GM21576 (cell line): ENCODE data around the gene GLO1.

Experiments
- ATAC-seq: cut with Tn5 transposase; IDR thresholded peaks from one replicate; pipeline ENCODE4 v1.9.1; 2021; ENCODE audit warnings: mild to moderate bottlenecking, moderate library complexity; ENCODE audit not compliant: unreplicated experiment

GLO1 gene

GRCh38 chr6:38702558-38703397, at the start of gene GLO1:
TSS of gene GLO1 (minus strand) at chr6:38703145. CDS start at chr6:38703054, 91 bp downstream.
- ATAC-seq, result peak; percentile 99

GRCh38 chr6:38750968-38751615, 48.1 kb upstream of the GLO1 start:
- ATAC-seq, result no peak

DNA sequence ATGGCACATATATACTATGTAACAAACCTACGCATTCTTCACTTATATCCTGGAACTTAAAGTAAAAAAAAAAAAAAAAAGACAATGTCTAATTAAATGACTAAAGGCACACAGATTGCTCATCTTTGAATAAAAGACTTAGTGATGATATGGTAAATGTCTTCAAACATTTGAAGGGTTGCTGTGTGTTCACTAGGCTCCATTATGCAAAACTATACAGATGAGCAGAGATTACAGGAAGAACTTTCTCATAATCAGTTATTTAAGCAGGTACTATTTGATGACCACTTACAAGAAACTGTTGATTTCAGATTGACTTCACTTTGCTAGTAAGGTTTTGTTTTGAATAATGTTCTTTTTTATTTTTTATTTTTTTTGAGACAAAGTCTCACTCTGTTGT, 46.5 kb upstream of the GLO1 start:
- no peak for ATAC-seq

DNA sequence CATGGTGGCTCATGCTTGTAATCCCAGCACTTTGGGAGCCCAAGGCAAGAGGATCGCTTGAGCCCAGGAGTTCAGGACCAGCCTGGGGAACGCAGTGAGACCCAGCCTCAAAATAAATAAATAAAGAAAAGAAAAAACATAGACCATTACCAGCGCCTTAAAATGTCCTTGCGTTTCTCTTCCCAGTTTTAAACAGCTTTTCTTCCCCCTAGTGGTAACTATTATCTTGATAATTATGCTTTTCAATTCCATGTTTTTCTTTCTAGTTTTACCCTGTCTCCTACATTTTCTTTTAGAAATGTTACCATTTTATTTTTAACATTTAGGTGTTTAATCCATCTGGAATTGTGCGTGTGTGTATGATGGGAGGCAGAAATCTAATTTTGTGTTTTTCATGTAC, 36.6 kb upstream of the GLO1 start:
- no peak for ATAC-seq

GRCh38 chr6:38738261-38738660, 35.3 kb upstream of the GLO1 start:
- ATAC-seq, result no peak

- no peak for ATAC-seq
Measured at GRCh38 chr6:38736951-38737350, 34.0 kb upstream of the GLO1 start.

DNA sequence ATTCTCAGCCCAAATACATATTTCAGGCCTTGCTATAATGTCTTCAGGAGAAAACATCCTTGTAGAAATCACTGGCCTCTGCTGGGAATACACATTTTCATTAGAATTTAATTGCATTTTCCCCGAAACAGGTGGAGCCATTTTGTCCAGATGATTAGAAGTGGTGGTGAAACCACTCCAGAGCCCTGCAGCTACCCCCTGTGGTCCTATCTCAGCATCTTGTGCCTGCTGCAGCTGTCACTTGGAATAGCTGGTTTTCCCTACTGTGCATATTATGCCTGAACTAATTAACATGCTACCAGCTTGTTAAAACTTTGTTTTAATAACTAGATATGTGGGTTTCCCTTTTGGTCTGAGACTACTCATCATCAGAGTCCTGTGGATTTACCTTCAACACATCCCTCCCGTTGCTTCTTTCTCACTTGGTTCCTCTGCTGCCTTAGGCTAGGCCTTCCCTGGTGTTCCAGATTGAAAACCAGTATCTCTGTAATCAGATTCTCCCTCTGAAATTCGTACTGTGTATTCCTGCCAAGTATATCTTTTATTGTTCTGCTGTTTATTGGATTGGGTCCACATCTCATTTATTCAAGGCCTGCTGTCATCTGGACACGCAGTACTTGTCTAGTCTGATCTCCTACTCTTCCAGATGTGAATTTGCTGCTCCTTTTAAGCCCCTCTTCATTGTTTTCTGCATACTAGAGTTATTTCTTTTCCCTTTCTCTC, 27.4 kb upstream of the GLO1 start:
- ATAC-seq, result no peak

DNA sequence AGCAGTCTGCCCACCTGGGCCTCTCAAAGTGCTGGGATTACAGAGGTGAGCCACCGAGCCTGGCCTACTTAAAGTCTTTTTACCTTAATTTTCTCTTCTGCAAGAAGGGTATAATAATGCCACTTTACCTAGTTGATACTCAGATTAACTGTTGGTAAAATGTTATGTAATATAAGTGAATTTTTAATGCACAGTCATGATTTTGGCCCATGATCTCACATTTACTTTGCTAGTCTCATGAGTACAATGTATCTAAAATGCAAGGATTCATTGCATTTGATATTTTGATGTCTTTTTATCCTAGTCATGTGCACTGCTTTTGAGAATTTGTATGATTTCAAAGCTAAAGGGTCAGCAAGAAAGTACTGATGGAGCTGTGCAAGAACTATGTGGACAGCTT, 25.3 kb upstream of the GLO1 start:
- ATAC-seq, result no peak

- ATAC-seq, result no peak
Measured at GRCh38 chr6:38725414-38726183, 22.7 kb upstream of the GLO1 start.

DNA sequence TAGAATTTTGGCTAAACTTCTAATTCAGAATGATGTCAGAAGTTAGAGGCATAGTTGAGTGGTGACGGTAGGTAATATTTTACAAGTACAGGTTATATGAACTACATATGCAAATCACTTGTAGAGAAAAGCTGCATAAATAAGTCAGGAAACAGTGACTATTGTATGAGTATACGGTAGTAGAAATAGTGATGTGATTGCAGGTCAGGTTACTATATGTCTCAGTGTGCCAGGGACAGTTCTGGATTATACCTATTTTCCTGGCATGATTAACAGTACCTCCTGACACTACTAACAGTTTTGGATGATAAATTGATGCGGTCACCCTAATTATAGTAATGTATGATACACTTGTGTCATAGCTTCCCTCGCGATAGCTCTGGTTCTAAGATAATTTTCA, 21.4 kb upstream of the GLO1 start:
- ATAC-seq, result no peak

GRCh38 chr6:38723783-38724182, 20.8 kb upstream of the GLO1 start:
- no peak for ATAC-seq

DNA sequence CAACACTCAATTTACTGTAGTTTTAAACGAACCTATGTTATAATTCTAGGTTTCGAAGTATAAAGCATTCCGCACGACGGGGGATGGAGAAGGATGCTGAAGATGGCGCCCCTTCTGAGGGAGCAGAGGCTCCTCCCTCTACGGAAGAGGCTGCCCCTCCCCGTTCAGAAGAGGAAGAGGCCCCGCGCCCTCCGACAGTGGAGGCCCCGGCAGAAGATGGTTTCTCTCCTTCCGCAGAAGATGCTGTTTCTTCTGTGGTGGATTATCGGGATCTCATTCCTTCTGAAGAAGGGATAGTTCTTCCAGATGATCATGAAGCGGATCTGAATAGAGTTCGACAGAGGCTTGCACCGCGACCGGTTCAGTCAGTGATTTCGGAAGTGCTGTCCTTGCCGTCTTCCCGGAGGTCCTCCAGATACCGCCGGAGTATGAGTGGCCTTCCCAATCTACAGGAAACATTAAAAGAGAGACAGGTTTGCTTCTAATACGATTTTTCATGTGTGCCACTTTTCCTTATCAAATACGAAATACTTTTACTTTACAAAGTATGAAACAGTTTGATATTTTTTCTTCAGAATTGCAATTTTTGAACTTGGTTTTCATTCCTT, 19.9 kb upstream of the GLO1 start:
- ATAC-seq, result no peak

DNA sequence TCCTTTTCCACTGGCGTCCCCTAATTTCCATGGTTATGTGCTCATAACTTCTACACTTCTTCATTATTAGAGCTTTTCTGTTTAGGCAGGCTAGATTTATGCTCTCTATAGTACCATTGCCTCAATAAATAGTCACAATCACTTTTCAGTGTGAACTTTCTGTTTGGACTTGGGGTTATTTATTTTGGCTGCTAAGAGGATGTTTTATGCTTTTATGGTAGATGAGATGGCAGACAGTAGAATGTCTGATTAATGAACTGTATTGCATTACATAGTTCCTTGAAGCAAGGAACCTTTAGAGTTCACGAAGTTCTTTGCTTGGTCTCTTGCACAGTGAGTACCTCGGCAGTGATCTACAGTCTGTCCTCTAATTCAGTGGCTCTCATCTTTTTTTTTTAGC, 19.1 kb upstream of the GLO1 start:
- ATAC-seq, result no peak

DNA sequence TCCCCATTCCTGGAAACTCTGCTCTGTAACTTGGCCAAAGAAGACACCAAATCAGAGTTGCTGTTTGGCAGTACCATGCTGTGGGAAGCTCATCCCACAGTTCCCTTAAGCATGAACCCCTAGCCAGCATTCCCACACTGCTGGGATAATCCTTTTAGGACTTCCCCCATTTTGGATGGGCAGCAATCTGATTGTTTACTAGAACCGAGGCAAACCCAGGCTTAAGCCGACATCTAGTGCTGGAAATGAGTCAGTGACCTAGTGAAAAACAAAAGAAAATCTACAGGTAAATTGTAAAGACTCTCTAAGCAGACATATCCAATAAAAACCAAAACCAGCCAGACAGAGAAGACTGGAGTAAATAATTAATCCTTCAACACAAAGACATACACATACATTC, 17.4 kb upstream of the GLO1 start:
- no peak for ATAC-seq

DNA sequence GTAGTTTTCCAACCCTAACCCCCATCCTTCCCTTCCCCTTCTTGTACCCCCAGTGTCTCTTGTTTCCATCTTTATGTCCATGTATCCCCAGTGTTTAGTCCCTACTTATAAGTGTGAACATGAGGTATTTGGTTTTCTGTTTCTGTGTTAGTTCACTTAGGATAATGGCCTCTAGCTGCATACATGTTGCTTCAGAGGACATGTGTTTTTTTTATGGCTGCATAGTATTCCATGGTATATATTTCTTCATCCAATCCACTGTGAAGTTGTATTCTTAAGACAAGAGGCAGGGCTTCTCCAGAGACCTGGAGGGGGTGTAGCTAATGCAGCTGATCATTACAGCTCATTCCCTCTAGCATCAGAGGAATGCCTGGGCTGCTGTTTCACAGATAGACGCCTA, 16.4 kb upstream of the GLO1 start:
- ATAC-seq, result no peak

GRCh38 chr6:38716825-38717224, 13.9 kb upstream of the GLO1 start:
- no peak for ATAC-seq

GRCh38 chr6:38715016-38715689, 12.2 kb upstream of the GLO1 start, which contains the start of gene DNAH8:
TSS of gene DNAH8 (plus strand) at chr6:38715311. CDS start at chr6:38722810, 7,499 bp downstream.
- no peak for ATAC-seq

GRCh38 chr6:38714239-38715015, 11.5 kb upstream of the GLO1 start:
- ATAC-seq, result no peak

- ATAC-seq, result no peak
Measured at GRCh38 chr6:38713812-38714211, 10.9 kb upstream of the GLO1 start.
